ENCODE data around the gene TNFSF18.

TNFSF18 gene

GRCh38 chr1:173094541-173094940 lies 43.8 kb upstream of the TNFSF18 start:
- TF ChIP-seq REST (IDR thresholded peaks at IDR 0.05; ENCODE audit: insufficient read depth in 1 of 2, low read depth in 2 of 2, low read length in 2 of 2) (no peak), POLR2AphosphoS5 (IDR thresholded peaks at IDR 0.05; ENCODE audit: low read depth, low read length) (no peak), TAF1 (IDR thresholded peaks at IDR 0.05; ENCODE audit: borderline replicate concordance, insufficient read depth, low read length) (no peak), SIN3A (IDR thresholded peaks at IDR 0.05; ENCODE audit: borderline replicate concordance, insufficient read depth, low read length) (no peak), FOXP2 (optimal IDR thresholded peaks at IDR 0.05; ENCODE audit: borderline replicate concordance, extremely low read depth, extremely low read length, insufficient read depth) (no peak)

GRCh38 chr1:173093691-173094445 lies 43.1 kb upstream of the TNFSF18 start:
- TF ChIP-seq TAF1 (IDR thresholded peaks at IDR 0.05; ENCODE audit: borderline replicate concordance, insufficient read depth, low read length): no peak
- no peak for TF ChIP-seq SIN3A (IDR thresholded peaks at IDR 0.05; ENCODE audit: borderline replicate concordance, insufficient read depth, low read length)
- no peak for TF ChIP-seq POLR2AphosphoS5 (IDR thresholded peaks at IDR 0.05; ENCODE audit: low read depth, low read length)
- no peak for TF ChIP-seq FOXP2 (optimal IDR thresholded peaks at IDR 0.05; ENCODE audit: borderline replicate concordance, extremely low read depth, extremely low read length, insufficient read depth)
- TF ChIP-seq REST (IDR thresholded peaks at IDR 0.05; ENCODE audit: insufficient read depth in 1 of 2, low read depth in 2 of 2, low read length in 2 of 2): no peak

GRCh38 chr1:173084292-173084691 lies 33.6 kb upstream of the TNFSF18 start:
- TF ChIP-seq SIN3A (IDR thresholded peaks at IDR 0.05; ENCODE audit: borderline replicate concordance, insufficient read depth, low read length): no peak
- TF ChIP-seq TAF1 (IDR thresholded peaks at IDR 0.05; ENCODE audit: borderline replicate concordance, insufficient read depth, low read length): no peak
- no peak for TF ChIP-seq POLR2AphosphoS5 (IDR thresholded peaks at IDR 0.05; ENCODE audit: low read depth, low read length)
- TF ChIP-seq REST (IDR thresholded peaks at IDR 0.05; ENCODE audit: insufficient read depth in 1 of 2, low read depth in 2 of 2, low read length in 2 of 2): no peak
- TF ChIP-seq FOXP2 (optimal IDR thresholded peaks at IDR 0.05; ENCODE audit: borderline replicate concordance, extremely low read depth, extremely low read length, insufficient read depth): no peak

- no peak for TF ChIP-seq POLR2AphosphoS5 (IDR thresholded peaks at IDR 0.05; ENCODE audit: low read depth, low read length)
- TF ChIP-seq FOXP2 (optimal IDR thresholded peaks at IDR 0.05; ENCODE audit: borderline replicate concordance, extremely low read depth, extremely low read length, insufficient read depth): no peak
- TF ChIP-seq TAF1 (IDR thresholded peaks at IDR 0.05; ENCODE audit: borderline replicate concordance, insufficient read depth, low read length): no peak
- TF ChIP-seq REST (IDR thresholded peaks at IDR 0.05; ENCODE audit: insufficient read depth in 1 of 2, low read depth in 2 of 2, low read length in 2 of 2): no peak
- TF ChIP-seq SIN3A (IDR thresholded peaks at IDR 0.05; ENCODE audit: borderline replicate concordance, insufficient read depth, low read length): no peak
Observed at GRCh38 chr1:173082913-173083312, 32.2 kb upstream of the TNFSF18 start.
